Body of pancreas (tissue), 4 donors: ENCODE measurements around the gene EFNA2. TPM values are rescaled to one million over a fixed set of nuclear protein-coding genes. Genes with fewer than 3 reads are reported as not detected.

Experiments
- ATAC-seq: fragments of 150-250 bp; one replicate; pipeline ENCODE4 v1.9.1; 2016
- DNase-seq, 4 donors: peaks; one replicate each; pipeline ENCODE4 v3.0.0-alpha.2; 2019
- H3K27ac ChIP-seq, 4 donors: fragments of 200-600 bp; sonication (generic); 1 replicate in 3 of 4; 2 replicates in 1 of 4; pipeline versions ENCODE4 v1.5.1 to v1.6.1; 2016 to 2019; ENCODE audit warnings: mild to moderate bottlenecking in 1 of 4, mixed read lengths in 1 of 4, moderate library complexity in 1 of 4
- H3K27me3 ChIP-seq, 2 donors: fragments of 200-600 bp; sonication (generic); one replicate each; pipeline ENCODE4 v1.6.0; 2016; ENCODE audit warnings: mild to moderate bottlenecking in 1 of 2
- H3K36me3 ChIP-seq, 2 donors: fragments of 200-600 bp; sonication (generic); replicated peaks in 1 of 2; 2 replicates each; pipeline ENCODE4 v1.5.1; 2016; ENCODE audit warnings: low read depth in 2 of 2; ENCODE audit not compliant: insufficient read depth in 1 of 2
- H3K4me1 ChIP-seq: fragments of 200-600 bp; sonication (generic); one replicate; pipeline ENCODE4 v1.6.0; 2016
- H3K4me3 ChIP-seq, 2 donors: fragments of 200-600 bp; sonication (generic); 1 replicate in 1 of 2; 2 replicates in 1 of 2; pipeline ENCODE4 v1.5.1; 2016 to 2019
- H3K9me3 ChIP-seq, 3 donors: fragments of 200-600 bp; sonication (generic); 1 replicate in 2 of 3; 2 replicates in 1 of 3; pipeline ENCODE4 v1.5.1; 2016
- CTCF ChIP-seq, 7 experiments: fragments of 450-650 bp in 4 of 7; fragments of 200-600 bp in 3 of 7; sonication (generic) in 3 of 7; IDR thresholded peaks; one replicate each; pipeline ENCODE4 v1.5.1; 2016 to 2019; ENCODE audit warnings: antibody characterized with exemption in 7 of 7
- POLR2A ChIP-seq, 3 donors: fragments of 450-650 bp; IDR thresholded peaks; one replicate each; pipeline ENCODE4 v1.6.1; 2016; ENCODE audit warnings: antibody characterized with exemption in 3 of 3, mild to moderate bottlenecking in 2 of 3
- WGBS, 2 donors: methylation state at CpG; one replicate each; pipeline ENCODE4 v1.1.5; 2017; 5-methylcytosine and 5-hydroxymethylcytosine counted together
- intact Hi-C: fragments of 100-400 bp; cut with DNase I; formaldehyde crosslinking; loops from one replicate; pipeline ENCODE4 v1.15.1; 2023
- total RNA-seq, 2 donors: library from RNA; depleted of rRNA; stranded (reverse); fragments of >200 nt; gene quantifications; one replicate each; pipeline ENCODE4 v1.1.0, GENCODE V29; 2016

Gene EFNA2
- total RNA-seq, 2 donors from 2014 or later, result not detected

GRCh38 chr19:1279782-1280341, 5.8 kb upstream of the EFNA2 start:
- Histone ChIP-seq H3K36me3 (peaks cover 0 to 3% of the 10 kb centered on the region in 2 donors), H3K27me3 (peaks cover 0 to under 1% of the 10 kb centered on the region in 2 donors), H3K9me3 (no peaks in the 10 kb centered on the region), H3K4me3 (no peak overlapping the region), H3K4me1 (peaks cover 17% of the 10 kb centered on the region), H3K27ac (no peak overlapping the region)
- intact Hi-C loops, result loop anchor here (10.0 kb wide), 1 partner anchor 235 kb away; the partner anchor contains the start of gene ADAMTSL5
- DNase-seq (peak; percentile 82 to 86 (median 83)), ATAC-seq (peak; percentile 31)
- WGBS, 2 donors, result 28 to 33% methylated on average over 7 to 10 of the region's 10 CpGs
- no peak for TF ChIP-seq POLR2A (IDR thresholded peaks at IDR 0.05)
- TF ChIP-seq CTCF (IDR thresholded peaks at IDR 0.05), result peak; percentile 85 to 96 (median 90)

- no peak overlapping the region for H3K4me3 ChIP-seq
- H3K27me3 ChIP-seq, result peaks cover 0 to 7% of the 10 kb centered on the region in 2 donors
- H3K4me1 ChIP-seq, result peaks cover 10% of the 10 kb centered on the region
- TF ChIP-seq POLR2A (IDR thresholded peaks at IDR 0.05), result no peak
- ATAC-seq, result no peak
- intact Hi-C loops, result loop anchor here (10.0 kb wide), 1 partner anchor 234 kb away; the partner anchor contains the start of gene ADAMTSL5
- no peaks in the 10 kb centered on the region for H3K9me3 ChIP-seq
- H3K27ac ChIP-seq, result no peak overlapping the region
- WGBS, 2 donors, result 84 to 85% methylated on average over 19 to 51 of the region's 53 CpGs
- no peak for DNase-seq
- H3K36me3 ChIP-seq, result peaks cover 0 to 3% of the 10 kb centered on the region in 2 donors
Observed at GRCh38 chr19:1280636-1281568, 4.8 kb upstream of the EFNA2 start.

GRCh38 chr19:1281569-1282287, 3.9 kb upstream of the EFNA2 start:
- TF ChIP-seq POLR2A (IDR thresholded peaks at IDR 0.05) (no peak), CTCF (IDR thresholded peaks at IDR 0.05) (no peak)
- DNase-seq, result no peak
- Histone ChIP-seq H3K4me1 (peaks cover 7% of the 10 kb centered on the region), H3K9me3 (no peaks in the 10 kb centered on the region), H3K4me3 (no peak overlapping the region), H3K27ac (no peak overlapping the region), H3K36me3 (peaks cover 0 to 3% of the 10 kb centered on the region in 2 donors), H3K27me3 (peaks cover 0 to 11% of the 10 kb centered on the region in 2 donors)
- ATAC-seq, result no peak
- 49 to 54% methylated on average over 10 to 13 of the region's 15 CpGs for WGBS, 2 donors
- intact Hi-C loops, result loop anchor here (10.0 kb wide), 1 partner anchor 233 kb away; the partner anchor contains the start of gene ADAMTSL5

GRCh38 chr19:1282588-1283206, 3.0 kb upstream of the EFNA2 start:
- Histone ChIP-seq H3K9me3 (no peaks in the 10 kb centered on the region), H3K4me1 (peaks cover 15% of the 10 kb centered on the region), H3K27ac (no peak overlapping the region), H3K27me3 (peaks cover 0 to 20% of the 10 kb centered on the region in 2 donors), H3K36me3 (peaks cover 0 to 3% of the 10 kb centered on the region in 2 donors), H3K4me3 (no peak overlapping the region)
- WGBS, 2 donors, result 60 to 66% methylated on average over 3 to 17 of the region's 18 CpGs
- intact Hi-C loops, result loop anchor here (10.0 kb wide), 1 partner anchor 232 kb away; the partner anchor contains the start of gene ADAMTSL5
- DNase-seq, result no peak
- no peak for ATAC-seq
- TF ChIP-seq POLR2A (IDR thresholded peaks at IDR 0.05) (no peak), CTCF (IDR thresholded peaks at IDR 0.05) (no peak)
